Stimulated activated CD4-positive, alpha-beta T cell treated with anti-CD3 and anti-CD28 coated beads, Interleukin-12 subunit alpha, Interleukin-12 subunit beta, amount 100 ng/mL, for 4 hours (primary cell): ENCODE data around the gene AQR.
"Not testable (repeated sequence)": the region's sequence is repeated elsewhere in the genome, so short reads cannot be mapped to it uniquely, and the experiment has no call there.

Experiments used
- DNase-seq: peaks from one replicate; pipeline ENCODE4 v3.0.0-alpha.2; 2020

AQR gene

GRCh38 chr15:34952481-34952880 is 17.1 kb downstream of the AQR start:
- no peak for DNase-seq

GRCh38 chr15:34951993-34952392 is 17.5 kb downstream of the AQR start:
- no peak for DNase-seq

GRCh38 chr15:34944936-34945335 is 24.6 kb downstream of the AQR start:
- no peak for DNase-seq

GRCh38 chr15:34943711-34944110 is 25.8 kb downstream of the AQR start:
- DNase-seq = no peak

- DNase-seq = not testable (repeated sequence)
These were observed 26.3 kb downstream of the AQR start for GRCh38 chr15:34943264-34943663.

- no peak for DNase-seq
These were observed 27.2 kb downstream of the AQR start for GRCh38 chr15:34942363-34942762.

GRCh38 chr15:34941831-34942230 is 27.7 kb downstream of the AQR start:
- DNase-seq = no peak

GRCh38 chr15:34941185-34941698 is 28.3 kb downstream of the AQR start:
- no peak for DNase-seq

- DNase-seq = no peak
These were observed 36.0 kb downstream of the AQR start for GRCh38 chr15:34933432-34933975.

- not testable (repeated sequence) for DNase-seq
These were observed 41.2 kb downstream of the AQR start for GRCh38 chr15:34928349-34928748.

GRCh38 chr15:34927726-34928125 is 41.8 kb downstream of the AQR start:
- no peak for DNase-seq

GRCh38 chr15:34914317-34914716 is 55.2 kb downstream of the AQR start:
- no peak for DNase-seq

- no peak for DNase-seq
These were observed 64.5 kb downstream of the AQR start for GRCh38 chr15:34905047-34905446.

- no peak for DNase-seq
These were observed 65.0 kb downstream of the AQR start for GRCh38 chr15:34904527-34904926.

- no peak for DNase-seq
These were observed 68.8 kb downstream of the AQR start for GRCh38 chr15:34900748-34901147.

GRCh38 chr15:34896183-34896582 is 73.4 kb downstream of the AQR start:
- no peak for DNase-seq

GRCh38 chr15:34893967-34894366 is 75.6 kb downstream of the AQR start:
- DNase-seq = no peak

GRCh38 chr15:34892963-34893591 is 76.5 kb downstream of the AQR start:
- DNase-seq = no peak

- DNase-seq = no peak
These were observed 79.1 kb downstream of the AQR start for GRCh38 chr15:34890424-34890823.

GRCh38 chr15:34889476-34889875 is 80.1 kb downstream of the AQR start:
- DNase-seq = no peak

GRCh38 chr15:34886134-34886533 is 83.4 kb downstream of the AQR start:
- no peak for DNase-seq

GRCh38 chr15:34883633-34884032 is 85.9 kb downstream of the AQR start:
- no peak for DNase-seq

- no peak for DNase-seq
These were observed 86.5 kb downstream of the AQR start for GRCh38 chr15:34883042-34883441.

GRCh38 chr15:34879107-34879506 is 90.4 kb downstream of the AQR start:
- no peak for DNase-seq

GRCh38 chr15:34876640-34877039 is 92.9 kb downstream of the AQR start:
- no peak for DNase-seq
